ENCODE data around the gene C12orf43.

- TF ChIP-seq CTCF (IDR thresholded peaks at IDR 0.05; ENCODE audit: poor library complexity, severe bottlenecking) (no peak), EZH2 (IDR thresholded peaks at IDR 0.05; ENCODE audit: borderline replicate concordance, insufficient read depth, low read length, poor library complexity, severe bottlenecking) (no peak), RAD21 (conservative IDR thresholded peaks at IDR 0.05) (no peak)
Observed at GRCh38 chr12:121033625-121034349, 17.5 kb upstream of the C12orf43 start.
